Keratinocyte (primary cell): Measurements from ENCODE around the gene AVPR2. TPM values are rescaled to one million over a fixed set of nuclear protein-coding genes. Genes with fewer than 3 reads are reported as not detected.

Experiments
- DNase-seq: peaks from one replicate; pipeline ENCODE4 v3.0.0-alpha.2; 2011; ENCODE audit warnings: low read depth, missing footprints, low spot score
- FAIRE-seq: peaks from 2 replicates; lab custom pipeline; 2011; peaks lifted over from hg19 to GRCh38; lab: Jason Lieb, UNC
- H2AFZ ChIP-seq: 2 replicates; pipeline ENCODE4 v1.6.0; 2012; ENCODE audit warnings: low read length, control low read depth, inconsistent platforms; ENCODE audit not compliant: control insufficient read depth
- H3K27ac ChIP-seq: 2 replicates; pipeline ENCODE4 v1.5.1; 2011; ENCODE audit warnings: low read length; ENCODE audit not compliant: control insufficient read depth, insufficient read depth
- H3K27me3 ChIP-seq: 3 replicates; pipeline ENCODE4 v1.6.0; 2011; ENCODE audit warnings: low read length; ENCODE audit not compliant: control insufficient read depth, insufficient read depth; ENCODE audit errors: extremely low read depth
- H3K36me3 ChIP-seq, 2 experiments: 2 replicates in 1 of 2; 3 replicates in 1 of 2; pipeline ENCODE4 v1.5.1; 2011; ENCODE audit warnings: low read length in 2 of 2, mild to moderate bottlenecking in 1 of 2; ENCODE audit not compliant: control insufficient read depth in 2 of 2, insufficient read depth in 2 of 2; ENCODE audit errors: extremely low read depth in 1 of 2
- H3K4me1 ChIP-seq: 3 replicates; pipeline ENCODE4 v1.5.1; 2011; ENCODE audit warnings: low read length; ENCODE audit not compliant: control insufficient read depth, insufficient read depth; ENCODE audit errors: extremely low read depth
- H3K4me2 ChIP-seq: 3 replicates; pipeline ENCODE4 v1.6.0; 2011; ENCODE audit warnings: low read depth, low read length; ENCODE audit not compliant: control insufficient read depth, insufficient read depth; ENCODE audit errors: extremely low read depth
- H3K4me3 ChIP-seq, 3 experiments: fragments of 200-600 bp in 1 of 3; sonication (generic) in 1 of 3; 2 replicates in 2 of 3; 3 replicates in 1 of 3; pipeline ENCODE4 v1.5.1; 2011 to 2016; ENCODE audit warnings: low read length in 3 of 3, mild to moderate bottlenecking in 3 of 3, control low read depth in 2 of 3, inconsistent platforms in 1 of 3, low read depth in 1 of 3, mixed read lengths in 1 of 3, mixed run types in 1 of 3, moderate library complexity in 1 of 3; ENCODE audit not compliant: control insufficient read depth in 2 of 3, insufficient read depth in 2 of 3; ENCODE audit errors: extremely low read depth in 1 of 3
- H3K79me2 ChIP-seq: 2 replicates; pipeline ENCODE4 v1.6.0; 2012; ENCODE audit warnings: low read length; ENCODE audit not compliant: control insufficient read depth, insufficient read depth
- H3K9ac ChIP-seq: 3 replicates; pipeline ENCODE4 v1.6.0; 2011; ENCODE audit warnings: low read length; ENCODE audit not compliant: control insufficient read depth, insufficient read depth; ENCODE audit errors: extremely low read depth
- H3K9me1 ChIP-seq: 3 replicates; pipeline ENCODE4 v1.6.0; 2011; ENCODE audit warnings: low read length; ENCODE audit not compliant: control insufficient read depth, insufficient read depth; ENCODE audit errors: extremely low read depth
- H3K9me3 ChIP-seq: 2 replicates; pipeline ENCODE4 v1.5.1; 2012; ENCODE audit warnings: low read depth, low read length; ENCODE audit not compliant: control insufficient read depth
- H4K20me1 ChIP-seq: 3 replicates; pipeline ENCODE4 v1.6.0; 2011; ENCODE audit warnings: low read length; ENCODE audit not compliant: control insufficient read depth, insufficient read depth; ENCODE audit errors: extremely low read depth
- EZH2 ChIP-seq: IDR thresholded peaks from one replicate; pipeline ENCODE4 v1.6.1; 2012; ENCODE audit warnings: inconsistent platforms, mild to moderate bottlenecking, low read length, moderate library complexity
- dilution Hi-C: fragments of 300-500 bp; cut with MboI; formaldehyde crosslinking; loops from one replicate; pipeline ENCODE4 v1.7.0; 2020; ENCODE audit warnings: low sequenced_read_pairs; ENCODE audit not compliant: extremely low pct_ligation_motif_present
- polyA plus RNA-seq, 5 experiments: library from polyadenylated mRNA; depleted of rRNA in 3 of 5; stranded (reverse) in 3 of 5; stranded (forward) in 1 of 5; unstranded in 1 of 5; fragments of >200 nt; gene quantifications; 1 replicate in 1 of 5; 2 replicates in 3 of 5; 3 replicates in 1 of 5; pipeline versions ENCODE4 v1.2.1 to v1.2.3, GENCODE V29; 2011 to 2012; ENCODE audit warnings: missing spikeins in 2 of 5, low read depth in 1 of 5, low replicate concordance in 1 of 5
- TF ChIP-seq, protein P1 (sequence below), 3 experiments: IDR thresholded peaks in 1 of 3; conservative IDR thresholded peaks in 1 of 3; optimal IDR thresholded peaks in 1 of 3; 2 replicates in 2 of 3; 3 replicates in 1 of 3; pipeline versions ENCODE3 to v1.5.1; 2011; ENCODE audit warnings: low read length in 3 of 3, mild to moderate bottlenecking in 3 of 3, moderate library complexity in 2 of 3, control low read depth in 1 of 3, inconsistent platforms in 1 of 3; ENCODE audit not compliant: insufficient read depth in 2 of 3; ENCODE audit errors: extremely low read depth in 1 of 3

AVPR2 gene
- polyA plus RNA-seq, 1 donor (not counting 4 experiments of a cell fraction or from before 2014, with no cell fraction given), result not detected

DNA sequence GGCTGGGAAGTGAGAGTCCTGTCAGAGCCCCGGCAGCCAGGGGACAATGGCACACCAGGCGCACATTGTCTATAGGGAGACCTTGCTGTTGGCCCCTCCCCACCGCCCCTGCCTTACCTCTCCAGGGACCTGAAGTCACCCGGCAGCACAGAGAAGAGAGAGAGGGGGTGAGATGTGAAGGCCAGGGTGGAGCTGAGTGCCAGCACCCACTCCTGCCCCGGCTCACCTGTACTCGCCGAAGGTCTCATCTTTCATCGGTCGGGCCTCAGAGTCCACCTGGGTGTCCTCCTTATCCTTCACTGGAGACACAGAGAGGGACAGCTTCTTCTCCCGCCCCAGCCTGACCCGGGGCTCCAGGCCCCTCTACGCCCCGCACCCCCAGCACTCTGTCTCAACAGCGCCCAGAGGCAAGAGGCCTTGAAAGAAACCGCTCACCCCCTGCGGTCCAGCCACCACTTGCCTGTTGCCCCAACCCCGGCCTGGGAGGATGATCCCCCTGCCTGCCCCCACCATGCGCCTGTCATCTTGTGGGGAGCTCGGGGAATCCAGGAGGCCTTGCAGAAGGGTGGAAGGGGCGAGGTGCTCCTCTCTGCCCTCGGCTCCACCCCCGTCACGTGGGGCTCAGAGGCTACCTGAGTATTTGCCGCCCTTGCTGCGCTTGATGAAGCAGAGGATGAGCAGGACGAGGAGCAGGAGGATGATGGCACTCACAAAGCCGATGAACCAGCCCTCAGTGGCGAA lies 41.1 kb upstream of the AVPR2 start:
- DNase-seq, result no peak
- Histone ChIP-seq H3K4me2 (no peak overlapping the region), H3K36me3 (peaks cover 0 to 8% of the 10 kb centered on the region in 2 experiments), H3K9me1 (no peaks in the 10 kb centered on the region), H3K79me2 (no peaks in the 10 kb centered on the region), H3K4me3 (no peak overlapping the region), H2AFZ (no peak overlapping the region), H4K20me1 (no peaks in the 10 kb centered on the region), H3K9me3 (no peaks in the 10 kb centered on the region), H3K4me1 (no peaks in the 10 kb centered on the region), H3K9ac (no peak overlapping the region), H3K27me3 (no peaks in the 10 kb centered on the region), H3K27ac (no peak overlapping the region)
- FAIRE-seq, result no peak
- no peak for TF ChIP-seq EZH2
- TF ChIP-seq, protein P1, sequence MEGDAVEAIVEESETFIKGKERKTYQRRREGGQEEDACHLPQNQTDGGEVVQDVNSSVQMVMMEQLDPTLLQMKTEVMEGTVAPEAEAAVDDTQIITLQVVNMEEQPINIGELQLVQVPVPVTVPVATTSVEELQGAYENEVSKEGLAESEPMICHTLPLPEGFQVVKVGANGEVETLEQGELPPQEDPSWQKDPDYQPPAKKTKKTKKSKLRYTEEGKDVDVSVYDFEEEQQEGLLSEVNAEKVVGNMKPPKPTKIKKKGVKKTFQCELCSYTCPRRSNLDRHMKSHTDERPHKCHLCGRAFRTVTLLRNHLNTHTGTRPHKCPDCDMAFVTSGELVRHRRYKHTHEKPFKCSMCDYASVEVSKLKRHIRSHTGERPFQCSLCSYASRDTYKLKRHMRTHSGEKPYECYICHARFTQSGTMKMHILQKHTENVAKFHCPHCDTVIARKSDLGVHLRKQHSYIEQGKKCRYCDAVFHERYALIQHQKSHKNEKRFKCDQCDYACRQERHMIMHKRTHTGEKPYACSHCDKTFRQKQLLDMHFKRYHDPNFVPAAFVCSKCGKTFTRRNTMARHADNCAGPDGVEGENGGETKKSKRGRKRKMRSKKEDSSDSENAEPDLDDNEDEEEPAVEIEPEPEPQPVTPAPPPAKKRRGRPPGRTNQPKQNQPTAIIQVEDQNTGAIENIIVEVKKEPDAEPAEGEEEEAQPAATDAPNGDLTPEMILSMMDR (optimal IDR thresholded peaks at IDR 0.05 in 1 of 3, IDR thresholded peaks at IDR 0.05 in 1 of 3, conservative IDR thresholded peaks at IDR 0.05 in 1 of 3; ENCODE audit: extremely low read depth in 1 of 3, insufficient read depth in 2 of 3, low read length in 3 of 3), result no peak
- dilution Hi-C loops, result no loop called here

GRCh38 chrX:153864101-153864500 lies 40.4 kb upstream of the AVPR2 start:
- Histone ChIP-seq H2AFZ (no peak overlapping the region), H3K36me3 (peaks cover 0 to 8% of the 10 kb centered on the region in 2 experiments), H3K9me1 (no peaks in the 10 kb centered on the region), H4K20me1 (no peaks in the 10 kb centered on the region), H3K27me3 (no peaks in the 10 kb centered on the region), H3K9ac (no peak overlapping the region), H3K4me1 (no peaks in the 10 kb centered on the region), H3K79me2 (no peaks in the 10 kb centered on the region), H3K4me2 (no peak overlapping the region), H3K4me3 (no peak overlapping the region), H3K9me3 (no peaks in the 10 kb centered on the region), H3K27ac (no peak overlapping the region)
- dilution Hi-C loops, result no loop called here
- FAIRE-seq (no peak), DNase-seq (no peak)
- no peak for TF ChIP-seq EZH2
- TF ChIP-seq, protein P1 (optimal IDR thresholded peaks at IDR 0.05 in 1 of 3, IDR thresholded peaks at IDR 0.05 in 1 of 3, conservative IDR thresholded peaks at IDR 0.05 in 1 of 3; ENCODE audit: extremely low read depth in 1 of 3, insufficient read depth in 2 of 3, low read length in 3 of 3), result no peak
